GM19193 (cell line): ENCODE data around the gene ZDHHC4.

Source experiments
- POLR2A ChIP-seq: IDR thresholded peaks from 4 replicates; pipeline ENCODE4 v1.6.1; 2011; ENCODE audit not compliant: insufficient read depth, insufficient read length; ENCODE audit errors: extremely low read depth

Gene ZDHHC4

GRCh38 chr7:6636741-6637543 is 59.7 kb downstream of the ZDHHC4 start, which contains the start of gene ZNF316:
TSS of gene ZNF316 (plus strand) at chr7:6637318. CDS start at chr7:6642410, 5,092 bp downstream.
- TF ChIP-seq POLR2A, result peak; percentile 66

GRCh38 chr7:6637544-6638229 is 60.4 kb downstream of the ZDHHC4 start:
- no peak for TF ChIP-seq POLR2A
